ELF-1 (cell line): ENCODE results near the gene PDZRN3.

ENCODE experiments used
- DNase-seq: peaks from one replicate; pipeline ENCODE4 v3.0.0-alpha.2; 2016; ENCODE audit warnings: low read depth, low spot score

Gene PDZRN3

DNA sequence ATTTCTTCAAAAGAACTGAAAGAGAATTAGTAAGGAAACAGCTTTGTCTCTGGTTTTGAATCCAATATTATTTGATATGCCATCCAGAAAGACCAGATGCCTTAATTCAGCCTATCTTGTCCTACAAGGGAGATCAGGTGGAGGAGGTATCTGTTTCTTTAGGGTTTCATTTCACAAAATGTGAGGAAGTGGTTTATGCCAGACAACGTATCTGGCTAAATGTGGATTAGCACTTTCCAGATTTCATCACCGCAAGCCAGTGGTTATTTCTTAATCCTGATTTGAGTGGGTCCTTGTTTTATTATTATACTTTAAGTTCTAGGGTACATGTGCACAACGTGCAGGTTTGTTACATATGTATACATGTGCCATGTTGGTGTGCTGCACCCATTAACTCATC lies 292.2 kb downstream of the PDZRN3 start:
- no peak for DNase-seq
